K562 (cell line): ENCODE data around the gene IQCN. TPM values are rescaled to one million over a fixed set of nuclear protein-coding genes. Genes with fewer than 3 reads are reported as not detected.

Source experiments
- ADNP ChIP-seq: fragments of 200-800 bp; sonication (Bioruptor generic); IDR thresholded peaks from 2 replicates; pipeline ENCODE4 v1.6.1; 2016; ENCODE audit warnings: missing genetic modification characterization, missing compliant biosample characterization
- C11orf30 ChIP-seq: fragments of 450-650 bp; IDR thresholded peaks from 2 replicates; pipeline ENCODE4 v1.6.1; 2016; ENCODE audit warnings: low read depth, mild to moderate bottlenecking
- CBFB ChIP-seq: sonication (generic); formaldehyde crosslinking; IDR thresholded peaks from 2 replicates; pipeline ENCODE4 v1.4.0; 2020; ENCODE audit warnings: mild to moderate bottlenecking, missing genetic modification reagents
- DLX4 ChIP-seq: fragments of 250-450 bp; sonication (Bioruptor Pico); IDR thresholded peaks from 2 replicates; pipeline ENCODE4 v1.6.1; 2021; ENCODE audit warnings: mild to moderate bottlenecking
- E2F3 ChIP-seq: fragments of 250-450 bp; sonication (Bioruptor Pico); IDR thresholded peaks from 2 replicates; pipeline ENCODE4 v1.4.0; 2020; ENCODE audit warnings: mild to moderate bottlenecking
- ELF1 ChIP-seq: fragments of 200-800 bp; sonication (Bioruptor generic); IDR thresholded peaks from 2 replicates; pipeline ENCODE4 v1.6.1; 2016; ENCODE audit warnings: missing genetic modification characterization, missing compliant biosample characterization
- FOXP1 ChIP-seq: sonication (generic); formaldehyde crosslinking; IDR thresholded peaks from 2 replicates; pipeline ENCODE4 v1.8.0; 2022; ENCODE audit warnings: mild to moderate bottlenecking, missing genetic modification reagents
- ILK ChIP-seq: fragments of 450-650 bp; IDR thresholded peaks from 2 replicates; pipeline ENCODE4 v1.6.1; 2016; ENCODE audit warnings: missing genetic modification characterization, low read depth, mild to moderate bottlenecking, missing compliant biosample characterization, moderate library complexity, borderline replicate concordance
- KLF16 ChIP-seq: IDR thresholded peaks from 2 replicates; pipeline ENCODE4 v1.6.1; 2016; ENCODE audit warnings: antibody characterized with exemption
- NFE2 ChIP-seq: IDR thresholded peaks from 2 replicates; pipeline ENCODE4 v1.6.1; 2014; ENCODE audit warnings: antibody characterized with exemption, low read depth
- PHTF2 ChIP-seq: fragments of 250-450 bp; sonication (Bioruptor Pico); IDR thresholded peaks from 2 replicates; pipeline ENCODE4 v1.5.0; 2021; ENCODE audit warnings: mild to moderate bottlenecking
- PPARD ChIP-seq: fragments of 250-450 bp; sonication (Bioruptor Pico); IDR thresholded peaks from 2 replicates; pipeline ENCODE4 v1.8.0; 2022; ENCODE audit warnings: inconsistent platforms, mild to moderate bottlenecking, moderate library complexity
- PRMT5 ChIP-seq: sonication (generic); formaldehyde crosslinking; IDR thresholded peaks from 2 replicates; pipeline ENCODE4 v1.5.0; 2020; ENCODE audit warnings: missing genetic modification reagents
- RBM34 ChIP-seq: fragments of 200-400 bp; formaldehyde crosslinking; IDR thresholded peaks from 2 replicates; pipeline ENCODE4 v1.6.1; 2018; ENCODE audit warnings: low read length, borderline replicate concordance; ENCODE audit not compliant: insufficient read depth
- STAT5A ChIP-seq: IDR thresholded peaks from 2 replicates; pipeline ENCODE4 v1.6.1; 2012; ENCODE audit warnings: low read length, inconsistent platforms, borderline replicate concordance
- TAF1 ChIP-seq: IDR thresholded peaks from 2 replicates; pipeline ENCODE4 v1.6.1; 2011; ENCODE audit warnings: mild to moderate bottlenecking, low read length, moderate library complexity; ENCODE audit not compliant: insufficient read depth, control insufficient read depth, severe bottlenecking; ENCODE audit errors: extremely low read depth
- ZFX ChIP-seq: sonication (generic); formaldehyde crosslinking; IDR thresholded peaks from 2 replicates; pipeline ENCODE4 v1.8.0; 2022; ENCODE audit warnings: mild to moderate bottlenecking, missing genetic modification reagents, moderate library complexity
- ZKSCAN1 ChIP-seq: fragments of 150-350 bp; IDR thresholded peaks from 2 replicates; pipeline ENCODE4 v1.6.1; 2016; ENCODE audit warnings: low read depth, low read length
- ZNF23 ChIP-seq: fragments of 250-450 bp; sonication (Bioruptor Pico); IDR thresholded peaks from 2 replicates; pipeline ENCODE4 v1.4.0; 2020; ENCODE audit warnings: mild to moderate bottlenecking
- ZNF408 ChIP-seq: fragments of 250-450 bp; sonication (Bioruptor Pico); IDR thresholded peaks from 2 replicates; pipeline ENCODE4 v1.4.0; 2020; ENCODE audit warnings: low read depth, mild to moderate bottlenecking, moderate library complexity
- ZNF584 ChIP-seq: fragments of 200-800 bp; sonication (Bioruptor generic); IDR thresholded peaks from 2 replicates; pipeline ENCODE4 v1.6.1; 2016; ENCODE audit warnings: low read depth, mild to moderate bottlenecking, missing genetic modification characterization, missing compliant biosample characterization
- ZNF717 ChIP-seq: fragments of 250-450 bp; sonication (Bioruptor Pico); IDR thresholded peaks from 2 replicates; pipeline ENCODE4 v1.5.0; 2021
- ZNF79 ChIP-seq: fragments of 250-450 bp; sonication (Bioruptor Pico); IDR thresholded peaks from 2 replicates; pipeline ENCODE4 v1.4.0; 2020; ENCODE audit warnings: low read depth, mild to moderate bottlenecking, moderate library complexity
- polyA plus RNA-seq, 8 experiments: library from polyadenylated mRNA; depleted of rRNA in 4 of 8; stranded (reverse) in 5 of 8; unstranded in 3 of 8; fragments of >200 nt; fragmentation: Nextera tagmentation in 2 of 8; fragmentation: Illumina TruSeq in 1 of 8; extraction: Ambion mirVana in 2 of 8; extraction: Trizol in 1 of 8; gene quantifications; 2 replicates each; pipeline versions ENCODE4 v1.2.1 to v1.2.3, GENCODE V29; 2011 to 2014; ENCODE audit warnings: inconsistent platforms in 1 of 8, missing spikeins in 1 of 8
- total RNA-seq, 7 experiments: library from RNA; depleted of rRNA in 6 of 7; stranded (reverse); fragments of >200 nt in 6 of 7; fragmentation: Illumina TruSeq in 2 of 7; extraction: Trizol in 2 of 7; gene quantifications; 2 replicates each; pipeline versions ENCODE4 v1.2.1 to v1.2.3, GENCODE V29; 2011 to 2021; ENCODE audit warnings: low replicate concordance in 1 of 7
- TF ChIP-seq, protein P1 (sequence below): sonication (generic); IDR thresholded peaks from 2 replicates; pipeline ENCODE4 v1.6.1; 2016
- TF ChIP-seq, protein P2 (sequence below): fragments of 250-450 bp; sonication (Bioruptor Pico); IDR thresholded peaks from 2 replicates; pipeline ENCODE4 v1.8.0; 2021; ENCODE audit warnings: borderline replicate concordance, mild to moderate bottlenecking, moderate library complexity; ENCODE audit not compliant: poor library complexity, severe bottlenecking
- TF ChIP-seq, protein P3 (sequence below): fragments of 250-450 bp; sonication (Bioruptor Pico); IDR thresholded peaks from 2 replicates; pipeline ENCODE4 v1.5.0; 2021; ENCODE audit warnings: mild to moderate bottlenecking, borderline replicate concordance

Gene IQCN
- total and polyA plus RNA-seq, 9 of the 15 experiments (the other 6 are each of a cell fraction or from before 2014, with no cell fraction given) = 0.01 to 0.07 (median 0.04) TPM; not detected in 3

DNA sequence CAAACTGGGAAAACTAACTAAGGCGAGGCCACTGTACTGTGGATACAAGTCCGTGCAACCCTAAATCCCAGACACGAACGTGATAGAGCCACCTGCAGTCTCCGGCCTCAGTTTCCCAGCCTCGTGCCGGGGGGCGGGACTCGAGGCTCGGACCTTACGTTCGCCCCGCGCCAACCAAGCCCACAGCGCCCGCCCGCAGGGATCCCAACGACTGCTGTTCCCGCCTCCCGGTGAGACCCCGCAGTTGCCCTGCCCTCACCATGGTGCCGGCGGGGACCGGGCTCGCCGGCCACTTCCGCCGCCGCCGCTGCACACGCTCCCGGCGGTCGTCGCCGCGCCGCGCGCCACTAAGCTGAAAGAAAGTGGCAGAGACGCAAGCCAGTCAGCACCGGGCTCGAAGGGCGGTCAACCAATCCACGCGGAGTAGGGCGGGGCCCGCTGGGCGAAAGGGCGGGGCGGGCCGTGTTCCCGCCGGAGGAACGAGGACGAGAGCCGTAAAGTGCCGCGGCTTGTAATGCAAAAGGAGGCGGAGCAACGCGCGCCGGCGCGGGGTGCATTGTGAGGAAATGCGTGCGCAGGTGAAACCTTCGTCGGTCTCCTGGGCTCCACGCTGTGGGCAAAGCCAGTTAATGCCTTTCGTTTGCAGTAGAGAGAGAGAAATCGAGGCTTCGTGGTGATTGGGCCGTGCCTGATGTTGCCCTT is 48.7 kb upstream of the IQCN start, which contains the start of gene LSM4 (continued):
- TF ChIP-seq ZNF717 (CRISPR knock-in tag) = no peak
- TF ChIP-seq DLX4 = no peak
- TF ChIP-seq, protein P1, sequence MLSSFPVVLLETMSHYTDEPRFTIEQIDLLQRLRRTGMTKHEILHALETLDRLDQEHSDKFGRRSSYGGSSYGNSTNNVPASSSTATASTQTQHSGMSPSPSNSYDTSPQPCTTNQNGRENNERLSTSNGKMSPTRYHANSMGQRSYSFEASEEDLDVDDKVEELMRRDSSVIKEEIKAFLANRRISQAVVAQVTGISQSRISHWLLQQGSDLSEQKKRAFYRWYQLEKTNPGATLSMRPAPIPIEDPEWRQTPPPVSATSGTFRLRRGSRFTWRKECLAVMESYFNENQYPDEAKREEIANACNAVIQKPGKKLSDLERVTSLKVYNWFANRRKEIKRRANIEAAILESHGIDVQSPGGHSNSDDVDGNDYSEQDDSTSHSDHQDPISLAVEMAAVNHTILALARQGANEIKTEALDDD = no peak
- TF ChIP-seq TAF1 = peak; percentile 90
- TF ChIP-seq ADNP (tag) = no peak
- TF ChIP-seq ELF1 (tag) = peak; percentile 75
- TF ChIP-seq ZNF584 (CRISPR knock-in tag) = 0 out of 2 replicates have a peak, but pooled peaks have one; percentile 19
- TF ChIP-seq RBM34 = no peak
- no peak for TF ChIP-seq CBFB (CRISPR knock-in tag)
- peak; percentile 84; the same call in 1 of the 2 replicates for TF ChIP-seq E2F3 (CRISPR knock-in tag)
- peak; percentile 49; the same call in 1 of the 2 replicates for TF ChIP-seq ZFX (CRISPR knock-in tag)
- no peak for TF ChIP-seq NFE2
- no peak for TF ChIP-seq PRMT5 (CRISPR knock-in tag)
- no peak for TF ChIP-seq ZNF79 (CRISPR knock-in tag)
- no peak for TF ChIP-seq STAT5A
- TF ChIP-seq, protein P2, sequence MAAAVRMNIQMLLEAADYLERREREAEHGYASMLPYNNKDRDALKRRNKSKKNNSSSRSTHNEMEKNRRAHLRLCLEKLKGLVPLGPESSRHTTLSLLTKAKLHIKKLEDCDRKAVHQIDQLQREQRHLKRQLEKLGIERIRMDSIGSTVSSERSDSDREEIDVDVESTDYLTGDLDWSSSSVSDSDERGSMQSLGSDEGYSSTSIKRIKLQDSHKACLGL = no peak
- TF ChIP-seq, protein P3, sequence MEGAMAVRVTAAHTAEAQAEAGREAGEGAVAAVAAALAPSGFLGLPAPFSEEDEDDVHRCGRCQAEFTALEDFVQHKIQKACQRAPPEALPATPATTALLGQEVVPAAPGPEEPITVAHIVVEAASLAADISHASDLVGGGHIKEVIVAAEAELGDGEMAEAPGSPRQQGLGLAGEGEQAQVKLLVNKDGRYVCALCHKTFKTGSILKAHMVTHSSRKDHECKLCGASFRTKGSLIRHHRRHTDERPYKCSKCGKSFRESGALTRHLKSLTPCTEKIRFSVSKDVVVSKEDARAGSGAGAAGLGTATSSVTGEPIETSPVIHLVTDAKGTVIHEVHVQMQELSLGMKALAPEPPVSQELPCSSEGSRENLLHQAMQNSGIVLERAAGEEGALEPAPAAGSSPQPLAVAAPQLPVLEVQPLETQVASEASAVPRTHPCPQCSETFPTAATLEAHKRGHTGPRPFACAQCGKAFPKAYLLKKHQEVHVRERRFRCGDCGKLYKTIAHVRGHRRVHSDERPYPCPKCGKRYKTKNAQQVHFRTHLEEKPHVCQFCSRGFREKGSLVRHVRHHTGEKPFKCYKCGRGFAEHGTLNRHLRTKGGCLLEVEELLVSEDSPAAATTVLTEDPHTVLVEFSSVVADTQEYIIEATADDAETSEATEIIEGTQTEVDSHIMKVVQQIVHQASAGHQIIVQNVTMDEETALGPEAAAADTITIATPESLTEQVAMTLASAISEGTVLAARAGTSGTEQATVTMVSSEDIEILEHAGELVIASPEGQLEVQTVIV = peak; percentile 96
- TF ChIP-seq C11orf30 = no peak; the same call in 1 of the 2 replicates
- no peak for TF ChIP-seq PHTF2 (CRISPR knock-in tag)
- TF ChIP-seq ZNF23 (CRISPR knock-in tag) = no peak
- TF ChIP-seq FOXP1 (CRISPR knock-in tag) = no peak
- no peak for TF ChIP-seq PPARD (CRISPR knock-in tag)
- TF ChIP-seq ZKSCAN1 = no peak
- no peak for TF ChIP-seq KLF16
- TF ChIP-seq ILK (tag) = no peak
- TF ChIP-seq ZNF408 = no peak
